Measurements from ENCODE around the gene SLC37A4. TPM values are rescaled to one million over a fixed set of nuclear protein-coding genes. Genes with fewer than 3 reads are reported as not detected.
"Not testable (repeated sequence)": the region's sequence is repeated elsewhere in the genome, so short reads cannot be mapped to it uniquely, and the experiment has no call there.

The SLC37A4 gene
- total RNA-seq, 1 donor from 2014 or later, result 7.2 TPM

DNA sequence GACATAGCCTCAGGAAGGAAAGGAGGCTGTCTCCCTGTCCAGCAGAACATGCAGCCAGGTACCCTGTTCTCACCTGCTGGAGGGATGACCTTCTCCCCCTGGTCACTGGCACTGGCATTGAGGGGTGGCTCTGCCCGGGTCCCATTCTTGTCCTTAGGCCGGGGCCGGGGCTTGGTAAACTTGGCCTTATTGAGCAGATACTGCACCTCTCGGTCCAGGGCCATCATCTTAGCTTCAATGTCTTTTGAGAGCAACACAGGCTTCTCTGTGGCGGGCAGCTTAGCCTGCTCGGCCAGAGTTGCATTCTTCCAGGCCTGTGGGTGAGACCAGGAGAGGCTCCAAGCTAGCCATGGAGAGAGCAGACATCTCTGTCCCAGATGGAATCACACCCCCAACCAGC lies 15.8 kb upstream of the SLC37A4 start:
- no peak for ATAC-seq
- intact Hi-C loops (cut with DNase I), result no loop called here
- no peak for DNase-seq (ENCODE audit: missing footprints)

DNA sequence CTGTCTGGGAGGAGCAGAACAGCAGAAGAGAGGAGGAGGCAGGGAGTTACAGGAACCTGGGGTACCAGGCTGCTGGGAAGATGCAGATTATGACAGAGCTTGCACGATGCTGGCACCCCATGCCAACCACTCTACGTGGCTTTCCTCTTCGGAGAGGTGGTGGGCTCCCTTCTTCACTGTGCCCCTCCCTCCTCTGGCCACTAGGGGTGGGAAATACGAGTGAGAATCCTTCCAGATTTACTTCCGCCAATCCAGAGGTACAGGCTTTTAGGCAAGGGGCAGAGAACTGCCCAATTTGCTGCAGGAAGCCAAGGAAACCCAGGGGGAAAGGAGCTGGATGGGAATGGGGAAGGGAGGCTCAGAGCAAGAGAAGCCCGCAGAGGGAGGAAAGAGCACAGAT lies 14.0 kb upstream of the SLC37A4 start:
- intact Hi-C loops (cut with DNase I), result no loop called here
- ATAC-seq (no peak), DNase-seq (ENCODE audit: missing footprints) (no peak)

DNA sequence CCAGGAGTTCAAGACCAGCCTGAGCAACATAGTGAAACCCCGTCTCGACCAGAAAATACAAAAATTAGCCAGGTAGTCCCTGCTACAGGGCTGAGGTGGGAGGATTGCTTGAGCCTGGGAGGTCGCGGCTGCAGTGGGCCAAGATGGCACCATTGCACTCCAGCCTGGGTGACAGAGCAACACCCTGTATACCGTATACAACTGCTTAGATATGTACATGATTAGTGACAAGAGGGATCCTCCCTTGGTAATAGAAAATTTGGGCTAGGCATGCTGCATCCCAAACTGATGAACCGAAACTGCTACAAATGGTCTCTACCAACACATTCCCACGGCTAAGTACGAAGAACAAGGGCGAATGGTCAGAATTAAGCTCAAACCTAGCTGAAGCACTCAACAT lies 12.2 kb upstream of the SLC37A4 start:
- ATAC-seq, result no peak
- intact Hi-C loops (cut with DNase I), result no loop called here
- DNase-seq (ENCODE audit: missing footprints), result no peak

DNA sequence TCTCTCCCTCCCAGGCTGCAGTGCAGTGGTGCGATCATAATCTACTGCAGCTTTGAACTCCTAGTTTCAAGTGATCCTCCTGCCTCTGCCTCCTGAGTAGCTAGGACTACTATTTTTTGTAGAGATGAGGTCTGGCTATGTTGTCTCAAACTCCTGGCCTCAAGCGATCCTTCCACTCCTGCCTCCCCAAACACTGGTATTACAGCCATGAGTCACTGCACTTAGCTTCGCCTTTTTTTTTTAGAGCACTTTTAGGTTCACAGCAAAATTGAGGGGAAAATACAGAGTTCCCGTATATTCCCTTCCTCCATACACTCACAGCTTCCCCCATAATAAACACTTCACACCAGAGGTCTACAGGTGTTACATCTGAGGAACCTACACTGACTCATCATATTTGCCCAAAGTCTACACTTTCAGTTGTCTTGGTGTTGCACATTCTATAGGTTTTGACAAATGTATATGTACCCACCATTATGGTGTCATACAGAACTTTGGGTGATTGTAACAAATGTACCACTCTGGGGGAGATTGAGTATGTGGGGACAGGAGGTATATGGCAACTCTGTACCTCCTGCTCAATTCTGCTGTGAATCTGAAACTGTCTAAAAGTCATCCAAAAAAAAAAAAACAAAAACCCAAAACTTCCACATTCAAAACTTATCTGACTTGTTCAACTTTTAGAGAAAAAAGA lies 11.3 kb upstream of the SLC37A4 start:
- intact Hi-C loops (cut with DNase I), result no loop called here
- ATAC-seq (no peak), DNase-seq (ENCODE audit: missing footprints) (no peak)

DNA sequence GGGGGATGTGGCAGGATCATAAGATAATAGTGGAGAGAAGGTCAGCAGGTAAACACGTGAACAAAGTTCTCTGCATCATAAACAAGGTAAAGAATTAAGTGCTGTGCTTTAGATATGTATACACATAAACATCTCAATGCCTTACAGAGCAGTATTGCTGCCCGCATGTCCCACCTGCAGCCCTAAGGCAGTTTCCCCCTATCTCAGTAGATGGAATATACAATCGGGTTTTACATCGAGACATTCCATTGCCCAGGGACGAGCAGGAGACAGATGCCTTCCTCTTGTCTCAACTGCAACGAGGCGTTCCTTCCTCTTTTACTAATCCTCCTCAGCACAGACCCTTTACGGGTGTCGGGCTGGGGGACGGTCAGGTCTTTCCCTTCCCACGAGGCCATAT lies 8.8 kb upstream of the SLC37A4 start:
- ATAC-seq; intact Hi-C loops (cut with DNase I); DNase-seq (ENCODE audit: missing footprints): not testable (repeated sequence)

DNA sequence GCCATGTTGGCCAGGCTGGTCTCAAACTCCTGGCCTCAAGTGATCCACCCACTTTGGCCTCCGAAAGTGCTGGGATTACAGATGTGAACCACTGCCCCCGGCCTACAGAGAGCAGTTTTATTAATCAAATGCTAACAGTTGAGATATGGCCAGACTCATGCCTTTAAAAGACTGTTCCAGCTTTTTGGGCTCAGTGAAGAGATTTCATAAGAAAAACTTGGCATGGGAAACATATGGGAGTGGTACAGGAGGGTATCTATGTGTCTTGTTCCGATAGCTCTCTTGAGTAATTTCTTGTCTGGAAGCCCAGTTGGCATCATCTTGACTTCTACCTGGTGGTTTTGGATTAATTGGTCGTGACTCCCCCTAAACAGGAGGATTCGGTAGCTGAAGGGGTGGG lies 8.2 kb upstream of the SLC37A4 start:
- DNase-seq (ENCODE audit: missing footprints) (no peak), ATAC-seq (no peak)
- intact Hi-C loops (cut with DNase I), result no loop called here

DNA sequence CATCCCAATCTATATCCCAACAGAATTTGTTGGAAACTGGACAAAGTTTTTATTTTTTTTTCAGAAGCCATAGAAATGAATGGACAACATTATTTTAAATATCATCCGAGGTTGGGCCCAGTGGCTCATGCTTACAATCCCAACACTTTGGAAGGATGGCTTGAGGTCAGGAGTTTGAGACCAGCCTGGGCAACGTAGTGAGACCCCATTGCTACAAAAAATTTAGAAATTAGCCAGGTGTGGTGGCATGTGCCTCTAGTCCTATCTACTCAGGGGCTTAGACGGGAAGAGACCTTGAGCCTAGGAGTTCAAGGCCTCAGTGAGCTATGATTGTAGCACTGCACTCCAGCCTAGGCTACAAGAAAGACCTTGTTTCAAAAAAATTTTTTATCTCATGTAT lies 4.1 kb upstream of the SLC37A4 start:
- ATAC-seq (no peak), DNase-seq (ENCODE audit: missing footprints) (no peak)
- intact Hi-C loops (cut with DNase I), result no loop called here

DNA sequence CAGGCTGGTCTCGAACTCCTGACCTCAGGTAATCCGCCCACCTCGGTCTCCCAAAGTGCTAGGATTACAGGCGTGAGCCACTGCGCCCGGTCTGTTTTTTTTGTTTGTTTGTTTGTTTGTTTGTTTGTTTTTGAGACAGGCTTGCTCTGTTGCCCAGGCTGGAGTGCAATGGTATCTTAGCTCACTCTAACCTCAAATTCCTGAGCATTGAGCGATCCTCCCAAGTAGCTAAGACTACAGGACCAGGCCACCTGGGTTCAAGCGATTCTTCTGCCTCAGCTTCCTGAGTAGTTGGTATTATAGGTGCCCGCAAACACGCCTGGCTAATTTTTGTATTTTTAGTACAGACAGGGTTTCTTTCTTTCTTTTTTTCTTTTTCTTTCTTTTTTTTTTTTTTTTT lies 2.7 kb upstream of the SLC37A4 start:
- ATAC-seq; DNase-seq (ENCODE audit: missing footprints): not testable (repeated sequence)

DNA sequence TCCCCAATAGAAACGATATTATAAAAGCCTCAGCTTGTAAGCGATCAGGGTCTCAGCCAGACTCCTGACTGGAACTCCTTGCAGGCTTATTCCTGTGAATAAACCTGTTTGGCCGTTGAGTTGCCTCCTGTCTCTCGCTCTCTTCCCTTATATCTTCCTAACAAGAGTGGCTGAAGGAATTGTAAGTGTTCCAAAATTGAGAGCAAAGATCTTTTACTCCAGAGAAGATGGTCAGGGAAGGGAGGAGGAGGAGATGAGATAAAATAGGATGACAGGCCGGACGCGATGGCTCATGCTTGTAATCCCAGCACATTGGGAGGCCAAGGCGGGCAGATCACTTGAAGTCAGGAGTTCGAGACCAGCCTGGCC lies 1.2 kb upstream of the SLC37A4 start:
- no peak for ATAC-seq
- no peak for DNase-seq (ENCODE audit: missing footprints)
- intact Hi-C loops (cut with DNase I), result loop anchor here (2.0 kb wide), 1 partner anchor 71 kb away; no protein-coding TSS in a partner anchor

More for the DNA sequence above, 2.7 kb upstream of the SLC37A4 start:
- intact Hi-C loops (cut with DNase I), result not testable (repeated sequence)

DNA sequence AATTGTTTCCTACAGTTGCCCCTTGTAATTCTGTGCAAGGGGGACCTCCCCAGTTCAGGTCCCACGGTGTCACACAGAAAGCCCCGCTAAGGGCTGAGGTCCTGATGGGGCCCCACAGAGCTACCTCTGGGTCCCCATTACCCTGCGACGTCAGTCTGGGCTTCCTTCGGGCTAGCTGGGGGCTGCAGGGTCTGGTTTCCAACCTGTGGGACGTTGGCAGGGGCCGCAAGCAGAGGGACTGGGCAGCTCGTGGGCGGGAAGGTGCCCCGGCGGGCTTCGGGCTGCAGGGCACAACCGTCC lies 698 bp downstream of the SLC37A4 start:
- ATAC-seq (peak; percentile 3), DNase-seq (ENCODE audit: missing footprints) (no peak)
- intact Hi-C loops (cut with DNase I), result loop anchor here (2.0 kb wide), 1 partner anchor 73 kb away; no protein-coding TSS in a partner anchor

DNA sequence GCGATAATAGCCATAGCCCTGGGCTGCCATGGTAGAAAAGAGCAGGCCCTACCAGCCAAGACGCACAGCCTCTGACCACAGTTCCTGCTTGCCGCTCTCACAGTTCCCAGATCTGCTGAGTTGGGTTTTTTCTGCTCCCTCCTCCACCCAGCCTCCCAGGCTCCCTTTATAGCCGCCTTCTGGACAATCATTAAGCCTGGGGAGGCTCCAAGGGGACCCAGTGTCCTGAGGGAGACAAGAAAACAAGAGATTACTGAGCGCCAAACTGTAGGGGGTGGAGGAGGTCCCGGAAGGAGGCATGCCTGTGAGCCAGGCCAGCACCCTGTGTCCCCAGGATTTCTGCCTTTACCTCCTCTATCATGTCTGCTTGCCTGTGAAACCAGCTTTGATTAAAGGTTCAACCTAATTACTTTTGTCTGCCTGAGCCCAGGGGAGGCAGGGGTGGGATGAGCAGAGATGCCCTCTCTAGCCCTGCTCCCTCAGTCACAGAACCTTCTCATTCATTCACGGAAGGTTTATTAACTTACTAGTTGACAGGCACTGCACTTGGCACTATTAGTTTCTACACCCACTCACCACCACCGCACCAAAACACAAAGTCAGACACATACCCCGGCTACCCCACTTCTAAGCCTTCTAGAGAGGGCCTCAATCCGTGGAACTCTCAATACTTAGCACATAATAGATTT lies 1.2 kb downstream of the SLC37A4 start:
- intact Hi-C loops (cut with DNase I), result loop anchor here (2.0 kb wide), 1 partner anchor 73 kb away; no protein-coding TSS in a partner anchor
- no peak for ATAC-seq
- DNase-seq (ENCODE audit: missing footprints), result no peak

DNA sequence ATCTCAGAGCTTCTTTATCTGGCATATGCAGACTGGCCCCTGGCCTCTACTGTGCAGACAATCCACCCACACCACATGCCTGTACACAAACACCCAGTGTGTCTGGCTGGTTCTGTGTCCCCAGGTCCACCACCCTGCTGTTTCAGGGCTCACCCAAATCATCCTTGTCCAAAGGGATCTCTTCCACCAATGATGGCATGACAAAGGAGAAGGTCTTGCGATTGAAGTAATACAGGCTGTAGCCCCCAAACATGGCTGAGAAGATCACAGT lies 1.7 kb downstream of the SLC37A4 start:
- DNase-seq (ENCODE audit: missing footprints) (no peak), ATAC-seq (no peak)
- intact Hi-C loops (cut with DNase I), result no loop called here

DNA sequence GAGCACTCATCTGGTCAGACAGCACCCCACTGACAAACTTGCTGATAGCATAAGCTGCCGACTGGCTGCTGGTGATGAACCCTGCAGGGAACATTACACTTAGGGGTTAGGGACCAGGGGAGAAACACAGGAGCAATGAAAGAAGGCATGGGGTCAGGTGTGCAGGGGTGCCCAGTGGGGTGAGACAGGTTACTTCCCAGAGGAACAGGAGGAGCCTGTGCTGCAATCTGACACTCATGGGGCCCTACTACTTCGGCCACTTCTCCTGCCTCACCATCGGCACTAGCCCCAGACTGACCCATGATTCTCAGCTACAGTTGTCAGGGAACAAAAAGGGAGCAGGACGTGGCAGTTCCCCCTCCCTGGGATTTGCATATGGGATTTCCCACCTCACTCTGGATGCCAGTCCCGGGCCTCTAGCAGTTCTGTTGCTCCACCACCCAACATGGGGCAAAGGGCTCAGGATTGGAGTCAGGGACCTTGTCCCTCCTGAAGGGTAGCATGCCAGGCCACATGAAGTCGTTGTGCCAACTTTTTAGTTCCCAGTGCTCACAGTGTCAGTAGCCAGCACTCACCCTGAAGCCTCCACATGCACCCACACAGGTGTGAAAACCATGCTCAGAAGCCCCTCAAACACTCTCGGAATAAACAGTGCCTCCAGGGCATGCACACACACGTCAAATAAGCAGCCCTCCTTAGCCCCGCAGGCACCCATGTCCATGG lies 2.2 kb downstream of the SLC37A4 start:
- intact Hi-C loops (cut with DNase I), result no loop called here
- ATAC-seq (no peak), DNase-seq (ENCODE audit: missing footprints) (no peak)

DNA sequence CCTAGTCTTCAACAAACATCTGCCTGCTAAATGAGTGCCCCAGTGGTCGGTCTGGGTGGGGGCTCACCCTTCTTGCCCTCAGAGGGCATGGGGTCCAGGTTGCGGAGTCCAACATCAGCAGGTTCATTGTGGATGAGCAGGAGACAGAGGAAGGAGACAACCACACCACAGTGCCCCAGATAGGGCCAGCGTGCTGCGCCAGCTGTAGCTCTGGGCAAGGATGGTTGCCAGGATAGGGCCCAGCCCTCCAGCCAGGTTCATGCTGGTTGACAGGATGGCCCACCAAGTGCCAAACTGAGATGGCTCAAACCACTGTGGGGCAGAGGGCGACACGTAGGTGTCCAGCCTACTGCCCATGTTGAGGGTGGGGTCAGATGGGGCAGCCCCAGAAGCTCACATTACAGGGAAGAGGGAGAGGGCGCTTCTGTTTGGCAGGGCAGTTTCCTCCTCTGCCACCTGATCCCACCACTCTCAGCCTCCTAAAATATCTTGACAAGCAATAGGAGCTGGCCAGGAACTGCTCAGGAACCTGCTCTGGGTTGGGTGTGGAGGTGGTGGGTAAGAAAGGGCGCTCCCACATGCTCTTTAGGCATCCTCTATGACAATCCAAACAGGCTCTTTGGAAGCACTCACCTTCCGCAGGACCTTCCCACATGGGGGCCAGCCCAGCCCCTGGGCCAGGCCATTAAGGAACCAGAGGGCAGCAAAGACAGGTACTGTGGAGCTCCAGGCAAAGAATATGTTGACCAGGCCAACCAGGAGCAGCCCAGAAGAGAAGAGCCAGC lies 2.9 kb downstream of the SLC37A4 start:
- ATAC-seq (no peak), DNase-seq (ENCODE audit: missing footprints) (no peak)
- intact Hi-C loops (cut with DNase I), result no loop called here

DNA sequence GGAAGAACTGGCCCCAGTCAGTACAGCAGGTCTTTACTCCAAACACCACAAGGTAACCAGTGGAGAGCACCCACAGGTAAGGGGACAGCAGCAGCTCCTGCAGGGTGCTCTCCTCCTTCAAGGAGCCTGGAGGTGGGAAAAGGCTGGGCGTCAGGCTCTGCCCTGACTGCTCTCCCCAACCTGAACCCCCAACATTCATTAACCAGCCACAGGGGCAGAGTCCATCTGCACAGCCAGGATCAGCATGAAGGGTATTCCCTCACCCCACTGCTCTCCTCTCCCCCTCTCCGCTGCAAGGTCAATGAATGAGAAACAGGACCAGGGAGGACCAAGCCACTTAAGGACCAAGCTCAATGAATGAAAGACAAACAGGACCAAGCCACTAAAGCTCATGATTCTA lies 3.7 kb downstream of the SLC37A4 start:
- intact Hi-C loops (cut with DNase I), result no loop called here
- DNase-seq (ENCODE audit: missing footprints) (no peak), ATAC-seq (no peak)

DNA sequence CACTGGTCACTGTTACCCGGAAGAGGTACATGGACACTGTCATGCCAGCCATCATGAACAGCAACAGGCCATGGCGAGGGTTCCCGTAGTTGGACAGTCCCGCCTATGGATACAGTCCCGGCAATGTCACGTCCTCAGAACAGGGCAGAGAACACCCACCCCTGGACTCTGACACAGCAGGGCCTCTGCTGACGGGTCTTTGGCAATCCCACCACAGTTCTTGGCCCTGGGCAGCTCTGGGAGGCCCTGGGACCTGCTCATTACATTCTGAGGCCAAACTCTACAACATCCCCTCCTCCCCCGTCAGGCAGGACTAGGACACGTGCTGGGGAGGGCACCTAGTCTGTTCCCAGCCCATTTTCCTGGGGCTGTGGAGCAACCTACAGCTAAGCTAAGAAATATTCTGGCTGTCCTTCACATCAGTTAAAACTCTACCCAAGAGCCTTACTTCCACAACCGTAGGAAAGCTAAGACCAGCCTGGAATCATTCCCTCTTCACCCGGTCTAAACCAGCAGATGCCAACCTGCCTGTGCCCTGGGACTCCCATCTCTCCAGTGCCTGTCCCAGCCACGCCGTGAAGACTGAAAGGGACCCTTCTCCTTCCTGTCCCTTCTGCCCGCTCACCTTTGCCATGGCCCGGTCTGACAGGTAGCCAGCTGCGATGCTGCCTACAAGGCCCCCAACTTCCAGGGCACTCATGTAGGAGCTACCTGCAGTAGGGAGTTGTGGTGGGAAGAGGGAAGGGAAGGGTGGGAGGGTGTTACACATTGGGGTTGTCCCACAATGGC lies 4.5 kb downstream of the SLC37A4 start:
- intact Hi-C loops (cut with DNase I), result no loop called here
- no peak for DNase-seq (ENCODE audit: missing footprints)
- no peak for ATAC-seq

DNA sequence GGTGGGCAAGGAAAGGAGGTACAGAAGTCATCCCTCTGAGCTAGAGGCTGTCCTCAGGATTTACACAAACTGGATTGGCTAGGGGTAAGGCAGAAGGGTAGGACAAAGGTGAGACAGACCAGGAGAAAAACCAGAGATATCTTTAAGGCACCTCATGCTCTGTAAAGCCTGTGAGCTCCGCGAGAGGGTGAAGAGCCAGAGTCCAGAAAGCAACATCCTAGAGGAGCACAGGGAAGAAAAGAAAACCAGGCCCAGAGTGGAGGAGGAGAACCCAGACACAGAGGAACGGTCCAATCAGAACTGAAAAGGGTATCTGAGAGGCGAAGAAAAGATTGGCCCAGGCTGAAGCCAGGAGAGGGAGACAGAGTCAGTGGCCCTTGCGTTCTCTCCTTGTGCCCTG lies 5.1 kb downstream of the SLC37A4 start:
- ATAC-seq, result no peak
- intact Hi-C loops (cut with DNase I), result no loop called here
- DNase-seq (ENCODE audit: missing footprints), result no peak

DNA sequence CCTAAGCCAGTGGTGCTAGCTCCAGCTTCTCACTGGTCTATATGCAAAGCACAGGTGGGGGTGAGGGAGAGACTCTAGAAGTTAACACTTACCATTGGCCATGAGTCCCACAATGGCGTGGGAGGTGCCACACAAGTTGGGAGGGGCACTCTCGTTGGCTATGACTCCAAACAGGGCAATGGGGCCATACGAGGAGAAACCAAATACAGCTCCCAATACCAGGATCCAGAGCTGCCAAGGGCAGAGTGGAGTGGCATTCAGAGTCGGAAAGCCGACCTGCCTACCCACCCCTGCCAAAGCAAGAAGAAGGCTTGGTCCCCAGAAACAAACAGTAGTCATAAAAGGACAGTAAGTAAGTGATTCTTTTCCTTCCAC lies 5.6 kb downstream of the SLC37A4 start:
- intact Hi-C loops (cut with DNase I), result no loop called here
- ATAC-seq (no peak), DNase-seq (ENCODE audit: missing footprints) (no peak)

Measured in Right ventricle myocardium inferior (tissue), 1 donor.